ENCODE data around the gene TARBP1.

Gene TARBP1

GRCh38 chr1:234499119-234499942 is 20.4 kb upstream of the TARBP1 start:
- Mint-ChIP-seq H3K4me1 (ENCODE audit: low read depth) (peaks cover 55% of the 10 kb centered on the region), H3K36me3 (ENCODE audit: low read depth) (peaks cover 4% of the 10 kb centered on the region), H3K9me3 (peaks cover 10% of the 10 kb centered on the region), H3K27me3 (ENCODE audit: low read depth) (no peaks in the 10 kb centered on the region), H3K27ac (peak overlapping the region; percentile 80), H3K4me3 (peak overlapping the region; percentile 32)

- Mint-ChIP-seq H3K36me3 (ENCODE audit: low read depth) (no peaks in the 10 kb centered on the region), H3K9me3 (peaks cover 2% of the 10 kb centered on the region), H3K27ac (peak overlapping the region; percentile 80), H3K4me1 (ENCODE audit: low read depth) (peaks cover 55% of the 10 kb centered on the region), H3K27me3 (ENCODE audit: low read depth) (no peaks in the 10 kb centered on the region), H3K4me3 (peak overlapping the region; percentile 4)
Observed at GRCh38 chr1:234498448-234499118, 19.6 kb upstream of the TARBP1 start.

GRCh38 chr1:234497589-234497988 is 18.6 kb upstream of the TARBP1 start:
- Mint-ChIP-seq H3K27me3 (ENCODE audit: low read depth) (no peaks in the 10 kb centered on the region), H3K4me1 (ENCODE audit: low read depth) (peaks cover 52% of the 10 kb centered on the region), H3K27ac (no peak overlapping the region), H3K9me3 (no peaks in the 10 kb centered on the region), H3K36me3 (ENCODE audit: low read depth) (no peaks in the 10 kb centered on the region), H3K4me3 (no peak overlapping the region)

GRCh38 chr1:234495231-234495990 is 16.4 kb upstream of the TARBP1 start:
- Mint-ChIP-seq H3K36me3 (ENCODE audit: low read depth) (no peaks in the 10 kb centered on the region), H3K4me3 (peak overlapping the region; percentile 58), H3K27me3 (ENCODE audit: low read depth) (no peaks in the 10 kb centered on the region), H3K9me3 (no peaks in the 10 kb centered on the region), H3K27ac (peak overlapping the region; percentile 92), H3K4me1 (ENCODE audit: low read depth) (peaks cover 49% of the 10 kb centered on the region)

GRCh38 chr1:234494049-234494448 is 15.1 kb upstream of the TARBP1 start:
- Mint-ChIP-seq H3K36me3 (ENCODE audit: low read depth) (no peaks in the 10 kb centered on the region), H3K4me3 (no peak overlapping the region), H3K9me3 (no peaks in the 10 kb centered on the region), H3K27ac (no peak overlapping the region), H3K27me3 (ENCODE audit: low read depth) (no peaks in the 10 kb centered on the region), H3K4me1 (ENCODE audit: low read depth) (peaks cover 42% of the 10 kb centered on the region)

- Mint-ChIP-seq H3K27ac (peak overlapping the region; percentile 38), H3K36me3 (ENCODE audit: low read depth) (no peaks in the 10 kb centered on the region), H3K9me3 (no peaks in the 10 kb centered on the region), H3K4me3 (peak overlapping the region; percentile 4), H3K27me3 (ENCODE audit: low read depth) (no peaks in the 10 kb centered on the region), H3K4me1 (ENCODE audit: low read depth) (peaks cover 44% of the 10 kb centered on the region)
Observed at GRCh38 chr1:234490793-234491479, 12.0 kb upstream of the TARBP1 start.

GRCh38 chr1:234489698-234490077 is 10.7 kb upstream of the TARBP1 start:
- Mint-ChIP-seq H3K4me3 (no peak overlapping the region), H3K4me1 (ENCODE audit: low read depth) (peaks cover 37% of the 10 kb centered on the region), H3K9me3 (no peaks in the 10 kb centered on the region), H3K27me3 (ENCODE audit: low read depth) (no peaks in the 10 kb centered on the region), H3K36me3 (ENCODE audit: low read depth) (no peaks in the 10 kb centered on the region), H3K27ac (peak overlapping the region; percentile 67)

GRCh38 chr1:234489007-234489697 is 10.2 kb upstream of the TARBP1 start:
- Mint-ChIP-seq H3K27me3 (ENCODE audit: low read depth) (no peaks in the 10 kb centered on the region), H3K4me3 (no peak overlapping the region), H3K36me3 (ENCODE audit: low read depth) (no peaks in the 10 kb centered on the region), H3K4me1 (ENCODE audit: low read depth) (peaks cover 36% of the 10 kb centered on the region), H3K27ac (peak overlapping the region; percentile 52), H3K9me3 (no peaks in the 10 kb centered on the region)

GRCh38 chr1:234488054-234489006 is 9.4 kb upstream of the TARBP1 start:
- no peaks in the 10 kb centered on the region for H3K9me3 Mint-ChIP-seq
- peak overlapping the region; percentile 89 for H3K27ac Mint-ChIP-seq
- H3K36me3 Mint-ChIP-seq (ENCODE audit: low read depth), result no peaks in the 10 kb centered on the region
- peaks cover 34% of the 10 kb centered on the region for H3K4me1 Mint-ChIP-seq (ENCODE audit: low read depth)
- no peaks in the 10 kb centered on the region for H3K27me3 Mint-ChIP-seq (ENCODE audit: low read depth)
- H3K4me3 Mint-ChIP-seq, result peak overlapping the region; percentile 68

GRCh38 chr1:234486858-234487840 is 8.2 kb upstream of the TARBP1 start:
- H3K27ac Mint-ChIP-seq, result peak overlapping the region; percentile 89
- peaks cover 34% of the 10 kb centered on the region for H3K4me1 Mint-ChIP-seq (ENCODE audit: low read depth)
- peak overlapping the region; percentile 39 for H3K4me3 Mint-ChIP-seq
- H3K27me3 Mint-ChIP-seq (ENCODE audit: low read depth), result peaks cover 11% of the 10 kb centered on the region
- no peaks in the 10 kb centered on the region for H3K36me3 Mint-ChIP-seq (ENCODE audit: low read depth)
- H3K9me3 Mint-ChIP-seq, result no peaks in the 10 kb centered on the region

- no peak overlapping the region for H3K4me3 Mint-ChIP-seq
- peaks cover 16% of the 10 kb centered on the region for H3K27me3 Mint-ChIP-seq (ENCODE audit: low read depth)
- H3K9me3 Mint-ChIP-seq, result no peaks in the 10 kb centered on the region
- peaks cover 26% of the 10 kb centered on the region for H3K4me1 Mint-ChIP-seq (ENCODE audit: low read depth)
- no peak overlapping the region for H3K27ac Mint-ChIP-seq
- H3K36me3 Mint-ChIP-seq (ENCODE audit: low read depth), result no peaks in the 10 kb centered on the region
Observed at GRCh38 chr1:234484991-234485739, 6.2 kb upstream of the TARBP1 start.
